HG03045 (cell line): ENCODE results near the gene HELZ.
"Not testable (repeated sequence)": the region's sequence is repeated elsewhere in the genome, so short reads cannot be mapped to it uniquely, and the experiment has no call there.

Experiments
- ATAC-seq: cut with Tn5 transposase; IDR thresholded peaks from one replicate; pipeline ENCODE4 v1.9.1; 2021; ENCODE audit warnings: mild to moderate bottlenecking, moderate library complexity; ENCODE audit not compliant: unreplicated experiment

HELZ gene, protein sequence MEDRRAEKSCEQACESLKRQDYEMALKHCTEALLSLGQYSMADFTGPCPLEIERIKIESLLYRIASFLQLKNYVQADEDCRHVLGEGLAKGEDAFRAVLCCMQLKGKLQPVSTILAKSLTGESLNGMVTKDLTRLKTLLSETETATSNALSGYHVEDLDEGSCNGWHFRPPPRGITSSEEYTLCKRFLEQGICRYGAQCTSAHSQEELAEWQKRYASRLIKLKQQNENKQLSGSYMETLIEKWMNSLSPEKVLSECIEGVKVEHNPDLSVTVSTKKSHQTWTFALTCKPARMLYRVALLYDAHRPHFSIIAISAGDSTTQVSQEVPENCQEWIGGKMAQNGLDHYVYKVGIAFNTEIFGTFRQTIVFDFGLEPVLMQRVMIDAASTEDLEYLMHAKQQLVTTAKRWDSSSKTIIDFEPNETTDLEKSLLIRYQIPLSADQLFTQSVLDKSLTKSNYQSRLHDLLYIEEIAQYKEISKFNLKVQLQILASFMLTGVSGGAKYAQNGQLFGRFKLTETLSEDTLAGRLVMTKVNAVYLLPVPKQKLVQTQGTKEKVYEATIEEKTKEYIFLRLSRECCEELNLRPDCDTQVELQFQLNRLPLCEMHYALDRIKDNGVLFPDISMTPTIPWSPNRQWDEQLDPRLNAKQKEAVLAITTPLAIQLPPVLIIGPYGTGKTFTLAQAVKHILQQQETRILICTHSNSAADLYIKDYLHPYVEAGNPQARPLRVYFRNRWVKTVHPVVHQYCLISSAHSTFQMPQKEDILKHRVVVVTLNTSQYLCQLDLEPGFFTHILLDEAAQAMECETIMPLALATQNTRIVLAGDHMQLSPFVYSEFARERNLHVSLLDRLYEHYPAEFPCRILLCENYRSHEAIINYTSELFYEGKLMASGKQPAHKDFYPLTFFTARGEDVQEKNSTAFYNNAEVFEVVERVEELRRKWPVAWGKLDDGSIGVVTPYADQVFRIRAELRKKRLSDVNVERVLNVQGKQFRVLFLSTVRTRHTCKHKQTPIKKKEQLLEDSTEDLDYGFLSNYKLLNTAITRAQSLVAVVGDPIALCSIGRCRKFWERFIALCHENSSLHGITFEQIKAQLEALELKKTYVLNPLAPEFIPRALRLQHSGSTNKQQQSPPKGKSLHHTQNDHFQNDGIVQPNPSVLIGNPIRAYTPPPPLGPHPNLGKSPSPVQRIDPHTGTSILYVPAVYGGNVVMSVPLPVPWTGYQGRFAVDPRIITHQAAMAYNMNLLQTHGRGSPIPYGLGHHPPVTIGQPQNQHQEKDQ (N-terminal part only)

DNA sequence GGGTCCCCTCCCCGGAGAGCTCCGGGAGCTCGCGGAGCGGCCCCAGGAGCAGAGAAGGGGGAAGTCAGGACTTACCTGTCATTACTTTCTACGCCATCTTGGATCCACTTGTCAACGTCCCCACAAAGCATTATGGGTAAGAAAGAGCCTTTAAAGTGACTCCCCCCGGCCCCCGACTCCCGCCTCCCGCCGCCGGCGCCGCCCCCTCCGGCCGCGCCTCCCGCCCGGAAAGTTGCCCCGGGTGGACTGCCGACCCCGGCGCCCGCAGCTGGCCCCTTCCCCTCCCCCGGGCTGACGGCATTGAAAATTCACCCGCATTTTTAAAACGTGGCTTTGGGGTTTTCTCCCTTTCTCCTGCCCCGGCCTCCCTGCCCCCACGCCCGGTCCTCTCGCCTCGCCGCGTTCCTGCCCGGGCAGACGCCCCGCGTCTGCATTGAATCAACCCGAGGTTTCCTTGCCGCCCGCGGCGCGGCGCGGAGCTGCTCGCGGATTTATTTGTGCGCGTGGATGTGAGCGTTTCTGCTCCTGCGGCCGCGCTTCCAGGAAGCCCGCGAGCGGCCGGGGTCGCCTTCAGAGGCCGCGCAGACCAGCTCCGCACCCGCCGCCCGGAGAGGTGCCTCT lies at the start of gene HELZ:
Gene HELZ (minus strand): TSS at position 124 of the 621 bp plus-strand sequence. CDS start 26,392 bp downstream, outside the sequence.
- peak; percentile 55 for ATAC-seq

- ATAC-seq = peak; percentile 79
Observed at GRCh38 chr17:67293251-67294203, 48.5 kb upstream of the HELZ start.

- ATAC-seq = no peak
Observed at GRCh38 chr17:67290711-67291291, 45.8 kb upstream of the HELZ start.

GRCh38 chr17:67290244-67290643 lies 45.2 kb upstream of the HELZ start:
- ATAC-seq = no peak

DNA sequence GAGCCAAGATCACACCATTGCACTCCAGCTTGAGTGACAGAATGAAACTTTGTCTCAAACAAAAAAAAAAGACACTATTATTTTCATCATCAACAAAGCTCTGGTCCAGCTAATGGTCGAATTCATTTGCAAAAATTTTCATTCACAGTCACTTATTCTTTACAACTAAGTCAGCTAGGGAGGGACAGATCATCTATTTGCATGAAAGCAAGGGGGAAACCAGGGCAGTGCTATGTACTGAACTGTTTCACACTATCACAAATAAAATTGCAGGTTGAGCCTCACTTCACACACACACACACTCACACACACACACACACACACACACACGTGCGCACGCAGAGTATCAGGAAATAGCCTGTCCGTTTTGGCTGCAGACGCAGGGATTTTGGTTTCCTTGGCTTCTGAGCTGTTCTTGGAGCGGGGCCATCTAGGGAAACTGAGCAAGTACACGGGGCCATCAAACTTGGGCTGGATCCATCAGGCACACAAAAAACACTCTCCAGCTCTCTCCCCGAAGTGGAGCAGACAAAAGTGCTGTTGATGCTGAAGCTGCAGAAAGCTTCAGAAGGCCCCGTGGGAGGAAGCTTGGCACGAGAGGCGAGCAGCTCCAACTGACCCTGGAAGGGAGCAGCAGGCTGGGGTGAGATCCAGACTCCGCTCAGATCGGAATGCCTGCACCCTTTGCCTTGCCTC lies 44.3 kb upstream of the HELZ start:
- ATAC-seq = no peak

- not testable (repeated sequence) for ATAC-seq
Observed at GRCh38 chr17:67286826-67287225, 41.8 kb upstream of the HELZ start.

- ATAC-seq = no peak
Observed at GRCh38 chr17:67285360-67285759, 40.4 kb upstream of the HELZ start.

DNA sequence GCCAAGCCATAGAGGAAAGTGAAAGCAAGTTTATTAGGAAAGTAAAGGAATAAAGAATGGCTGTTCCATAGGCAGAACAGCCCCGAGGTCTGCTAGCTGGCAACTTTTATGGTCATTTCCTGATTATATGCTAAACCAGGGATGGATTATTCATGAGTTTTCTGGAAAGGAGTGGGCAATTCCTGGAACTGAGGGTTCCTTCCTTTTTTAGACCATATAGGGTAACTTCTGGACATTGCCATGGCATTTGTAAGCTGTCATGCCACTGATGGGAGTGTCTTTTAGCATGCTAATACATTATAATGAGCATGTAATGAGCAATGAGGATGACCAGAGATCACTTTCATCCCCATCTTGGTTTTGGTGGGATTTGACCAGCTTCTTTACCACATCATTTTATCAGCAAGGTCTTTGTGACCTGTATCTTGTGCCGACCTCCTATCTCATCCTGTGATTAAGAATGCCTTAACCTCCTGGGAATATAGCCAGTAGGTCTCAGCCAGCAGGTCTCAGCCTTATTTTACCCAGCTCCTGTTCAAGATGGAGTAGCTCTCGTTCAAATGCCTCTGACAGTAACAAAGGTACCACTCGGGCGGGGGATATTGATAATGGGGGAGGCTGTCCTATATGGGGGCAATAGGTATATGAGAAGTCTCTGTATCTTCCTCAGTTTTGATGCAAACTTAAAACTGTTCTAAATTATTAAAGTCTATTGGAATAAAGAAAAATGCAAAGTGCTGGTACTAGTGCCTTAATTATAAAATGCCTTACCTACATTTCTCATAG lies 38.9 kb upstream of the HELZ start:
- no peak for ATAC-seq

DNA sequence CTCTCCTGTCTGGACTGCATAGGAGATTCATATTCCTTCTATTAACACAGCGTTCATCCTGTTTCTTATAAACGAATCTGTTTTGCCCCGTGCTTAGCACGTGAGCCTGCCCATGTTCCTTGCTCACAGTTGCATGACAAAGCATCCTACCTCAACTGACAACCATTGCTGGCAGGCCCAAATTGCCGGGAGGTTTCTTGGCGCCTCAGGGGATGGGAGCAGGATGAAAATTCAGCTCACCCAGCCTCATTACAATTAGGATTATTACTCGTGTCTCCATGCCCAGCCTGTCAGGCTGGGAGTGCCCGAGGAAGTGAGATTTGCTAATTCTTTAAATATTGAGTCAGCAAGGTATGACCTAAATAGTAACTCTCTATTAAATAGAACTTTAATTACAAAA lies 36.7 kb upstream of the HELZ start:
- no peak for ATAC-seq

- no peak for ATAC-seq
Observed at GRCh38 chr17:67281053-67281452, 36.1 kb upstream of the HELZ start.

- ATAC-seq = no peak
Observed at GRCh38 chr17:67280279-67280678, 35.3 kb upstream of the HELZ start.

DNA sequence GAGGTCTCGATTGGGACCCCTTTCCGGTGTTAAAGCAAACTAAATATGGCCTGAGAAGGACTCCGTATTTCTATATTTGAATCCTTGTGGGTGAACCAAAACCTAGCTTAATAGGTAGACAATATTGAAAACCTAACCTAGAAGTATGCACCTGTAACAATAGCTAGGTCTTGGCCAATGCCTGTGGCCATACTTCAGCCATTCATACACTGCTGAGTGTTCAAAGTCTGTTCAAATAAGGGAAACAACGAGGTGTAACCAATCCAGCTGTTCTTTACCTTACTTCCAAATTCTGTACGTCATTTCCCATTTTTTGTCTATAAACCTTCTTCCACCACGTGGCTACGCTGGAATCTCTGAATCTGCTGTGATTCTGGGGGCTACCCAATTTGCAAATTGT lies 34.1 kb upstream of the HELZ start:
- no peak for ATAC-seq

GRCh38 chr17:67278363-67278762 lies 33.4 kb upstream of the HELZ start:
- no peak for ATAC-seq

DNA sequence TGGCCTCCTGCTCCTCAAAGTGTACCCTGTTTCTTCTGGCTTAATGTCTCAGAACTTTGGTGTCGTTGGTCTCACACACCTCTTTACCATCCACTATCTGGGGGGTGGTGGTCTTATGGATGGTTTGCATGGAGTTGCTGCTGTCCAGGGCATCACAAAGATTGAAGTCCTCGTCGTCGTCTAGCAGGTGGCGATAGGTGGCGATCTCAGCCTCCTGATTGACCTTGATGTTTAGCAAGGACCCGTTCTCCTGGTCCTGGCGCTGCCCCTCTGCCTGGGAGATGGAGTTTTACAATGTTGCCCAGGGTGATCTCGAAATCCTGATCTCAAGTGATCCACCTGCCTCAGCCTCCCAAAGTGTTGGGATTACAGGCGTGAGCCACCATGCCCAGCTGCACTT lies 31.1 kb upstream of the HELZ start:
- ATAC-seq = no peak

GRCh38 chr17:67274466-67274865 lies 29.5 kb upstream of the HELZ start:
- no peak for ATAC-seq

DNA sequence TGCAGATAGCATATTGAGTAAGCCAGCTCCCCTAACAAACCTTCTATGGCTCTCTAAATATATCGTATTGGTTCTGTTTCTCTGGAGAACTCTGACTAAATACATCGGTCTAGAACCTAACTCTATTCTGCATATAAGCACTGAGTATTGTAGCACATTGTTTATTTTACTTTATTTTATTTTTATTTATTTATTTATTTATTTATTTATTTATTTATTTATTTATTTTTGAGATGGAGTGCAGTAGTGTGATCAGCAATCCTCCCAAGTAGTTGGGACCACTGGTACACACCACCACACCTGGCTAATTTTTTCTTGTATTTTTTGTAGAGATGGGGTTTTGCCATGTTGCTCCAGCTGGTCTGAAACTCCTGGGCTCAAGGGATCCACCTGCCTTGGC lies 28.9 kb upstream of the HELZ start:
- no peak for ATAC-seq

GRCh38 chr17:67272312-67273047 lies 27.5 kb upstream of the HELZ start:
- ATAC-seq = no peak
